ENCODE data around the gene KHDC1.
"Not testable (repeated sequence)": the region's sequence is repeated elsewhere in the genome, so short reads cannot be mapped to it uniquely, and the experiment has no call there.

The KHDC1 gene

GRCh38 chr6:73240730-73241129 lies 22.3 kb downstream of the KHDC1 start:
- no peaks in the 10 kb centered on the region for H3K4me1 ChIP-seq (ENCODE audit: control insufficient read depth, insufficient read depth, low read length)
- H3K9ac ChIP-seq (ENCODE audit: low read length) = no peak overlapping the region
- no peaks in the 10 kb centered on the region for H3K36me3 ChIP-seq (ENCODE audit: control insufficient read depth, insufficient read depth, low read length)
- H3K4me3 ChIP-seq (ENCODE audit: low read length) = no peak overlapping the region
- H3K27me3 ChIP-seq (ENCODE audit: control insufficient read depth, insufficient read depth, low read length) = no peaks in the 10 kb centered on the region
- no peak overlapping the region for H3K27ac ChIP-seq (ENCODE audit: low read depth, low read length)

GRCh38 chr6:73236144-73236750 lies 26.7 kb downstream of the KHDC1 start:
- H3K9ac ChIP-seq (ENCODE audit: low read length) = no peak overlapping the region
- no peak overlapping the region for H3K27ac ChIP-seq (ENCODE audit: low read depth, low read length)
- H3K4me1 ChIP-seq (ENCODE audit: control insufficient read depth, insufficient read depth, low read length) = no peaks in the 10 kb centered on the region
- H3K27me3 ChIP-seq (ENCODE audit: control insufficient read depth, insufficient read depth, low read length) = no peaks in the 10 kb centered on the region
- H3K4me3 ChIP-seq (ENCODE audit: low read length) = no peak overlapping the region
- H3K36me3 ChIP-seq (ENCODE audit: control insufficient read depth, insufficient read depth, low read length) = no peaks in the 10 kb centered on the region

- Histone ChIP-seq H3K27ac (ENCODE audit: low read depth, low read length) (no peak overlapping the region), H3K4me3 (ENCODE audit: low read length) (no peak overlapping the region), H3K27me3 (ENCODE audit: control insufficient read depth, insufficient read depth, low read length) (no peaks in the 10 kb centered on the region), H3K9ac (ENCODE audit: low read length) (no peak overlapping the region), H3K4me1 (ENCODE audit: control insufficient read depth, insufficient read depth, low read length) (no peaks in the 10 kb centered on the region), H3K36me3 (ENCODE audit: control insufficient read depth, insufficient read depth, low read length) (no peaks in the 10 kb centered on the region)
Observed at GRCh38 chr6:73234733-73235132, 28.3 kb downstream of the KHDC1 start.

GRCh38 chr6:73233971-73234370 lies 29.0 kb downstream of the KHDC1 start:
- not testable (repeated sequence) for H3K27me3 ChIP-seq (ENCODE audit: control insufficient read depth, insufficient read depth, low read length); H3K36me3 ChIP-seq (ENCODE audit: control insufficient read depth, insufficient read depth, low read length); H3K27ac ChIP-seq (ENCODE audit: low read depth, low read length); H3K4me1 ChIP-seq (ENCODE audit: control insufficient read depth, insufficient read depth, low read length); H3K4me3 ChIP-seq (ENCODE audit: low read length); H3K9ac ChIP-seq (ENCODE audit: low read length)

GRCh38 chr6:73233048-73233447 lies 29.9 kb downstream of the KHDC1 start:
- H3K27me3 ChIP-seq (ENCODE audit: control insufficient read depth, insufficient read depth, low read length) = no peaks in the 10 kb centered on the region
- H3K36me3 ChIP-seq (ENCODE audit: control insufficient read depth, insufficient read depth, low read length) = no peaks in the 10 kb centered on the region
- H3K4me3 ChIP-seq (ENCODE audit: low read length) = no peak overlapping the region
- no peak overlapping the region for H3K27ac ChIP-seq (ENCODE audit: low read depth, low read length)
- H3K9ac ChIP-seq (ENCODE audit: low read length) = no peak overlapping the region
- H3K4me1 ChIP-seq (ENCODE audit: control insufficient read depth, insufficient read depth, low read length) = no peaks in the 10 kb centered on the region

GRCh38 chr6:73231986-73232391 lies 31.0 kb downstream of the KHDC1 start:
- Histone ChIP-seq H3K9ac (ENCODE audit: low read length) (no peak overlapping the region), H3K36me3 (ENCODE audit: control insufficient read depth, insufficient read depth, low read length) (no peaks in the 10 kb centered on the region), H3K4me1 (ENCODE audit: control insufficient read depth, insufficient read depth, low read length) (no peaks in the 10 kb centered on the region), H3K4me3 (ENCODE audit: low read length) (no peak overlapping the region), H3K27me3 (ENCODE audit: control insufficient read depth, insufficient read depth, low read length) (no peaks in the 10 kb centered on the region), H3K27ac (ENCODE audit: low read depth, low read length) (no peak overlapping the region)

- Histone ChIP-seq H3K27me3 (ENCODE audit: control insufficient read depth, insufficient read depth, low read length) (no peaks in the 10 kb centered on the region), H3K27ac (ENCODE audit: low read depth, low read length) (no peak overlapping the region), H3K9ac (ENCODE audit: low read length) (no peak overlapping the region), H3K4me3 (ENCODE audit: low read length) (no peak overlapping the region), H3K36me3 (ENCODE audit: control insufficient read depth, insufficient read depth, low read length) (no peaks in the 10 kb centered on the region), H3K4me1 (ENCODE audit: control insufficient read depth, insufficient read depth, low read length) (no peaks in the 10 kb centered on the region)
Observed at GRCh38 chr6:73227606-73228255, 35.3 kb downstream of the KHDC1 start.

- no peaks in the 10 kb centered on the region for H3K36me3 ChIP-seq (ENCODE audit: control insufficient read depth, insufficient read depth, low read length)
- no peaks in the 10 kb centered on the region for H3K27me3 ChIP-seq (ENCODE audit: control insufficient read depth, insufficient read depth, low read length)
- no peak within 1 kb of the TSS for H3K9ac ChIP-seq (ENCODE audit: low read length)
- H3K4me3 ChIP-seq (ENCODE audit: low read length) = no peak within 1 kb of the TSS
- no peaks in the 10 kb centered on the region for H3K4me1 ChIP-seq (ENCODE audit: control insufficient read depth, insufficient read depth, low read length)
- H3K27ac ChIP-seq (ENCODE audit: low read depth, low read length) = no peak within 1 kb of the TSS
Observed at GRCh38 chr6:73225396-73225795, 37.6 kb downstream of the KHDC1 start, which contains the start of gene KHDC1L. Gene KHDC1L, minus strand, starts transcription at chr6:73225496. Its CDS starts 88 bp downstream, at chr6:73225408.

GRCh38 chr6:73216859-73217258 lies 46.1 kb downstream of the KHDC1 start:
- no peak overlapping the region for H3K27ac ChIP-seq (ENCODE audit: low read depth, low read length)
- H3K4me1 ChIP-seq (ENCODE audit: control insufficient read depth, insufficient read depth, low read length) = no peaks in the 10 kb centered on the region
- H3K36me3 ChIP-seq (ENCODE audit: control insufficient read depth, insufficient read depth, low read length) = no peaks in the 10 kb centered on the region
- H3K4me3 ChIP-seq (ENCODE audit: low read length) = no peak overlapping the region
- no peak overlapping the region for H3K9ac ChIP-seq (ENCODE audit: low read length)
- H3K27me3 ChIP-seq (ENCODE audit: control insufficient read depth, insufficient read depth, low read length) = no peaks in the 10 kb centered on the region

- Histone ChIP-seq H3K27ac (ENCODE audit: low read depth, low read length) (no peak overlapping the region), H3K27me3 (ENCODE audit: control insufficient read depth, insufficient read depth, low read length) (no peaks in the 10 kb centered on the region), H3K4me1 (ENCODE audit: control insufficient read depth, insufficient read depth, low read length) (no peaks in the 10 kb centered on the region), H3K36me3 (ENCODE audit: control insufficient read depth, insufficient read depth, low read length) (no peaks in the 10 kb centered on the region), H3K9ac (ENCODE audit: low read length) (no peak overlapping the region), H3K4me3 (ENCODE audit: low read length) (no peak overlapping the region)
Observed at GRCh38 chr6:73209117-73209516, 53.9 kb downstream of the KHDC1 start.

- Histone ChIP-seq H3K27me3 (ENCODE audit: control insufficient read depth, insufficient read depth, low read length) (no peaks in the 10 kb centered on the region), H3K4me3 (ENCODE audit: low read length) (no peak overlapping the region), H3K36me3 (ENCODE audit: control insufficient read depth, insufficient read depth, low read length) (no peaks in the 10 kb centered on the region), H3K9ac (ENCODE audit: low read length) (no peak overlapping the region), H3K4me1 (ENCODE audit: control insufficient read depth, insufficient read depth, low read length) (no peaks in the 10 kb centered on the region), H3K27ac (ENCODE audit: low read depth, low read length) (no peak overlapping the region)
Observed at GRCh38 chr6:73207221-73207837, 55.7 kb downstream of the KHDC1 start.

GRCh38 chr6:73204252-73204651 lies 58.7 kb downstream of the KHDC1 start:
- Histone ChIP-seq H3K4me3 (ENCODE audit: low read length) (no peak overlapping the region), H3K27ac (ENCODE audit: low read depth, low read length) (no peak overlapping the region), H3K27me3 (ENCODE audit: control insufficient read depth, insufficient read depth, low read length) (no peaks in the 10 kb centered on the region), H3K36me3 (ENCODE audit: control insufficient read depth, insufficient read depth, low read length) (no peaks in the 10 kb centered on the region), H3K4me1 (ENCODE audit: control insufficient read depth, insufficient read depth, low read length) (no peaks in the 10 kb centered on the region), H3K9ac (ENCODE audit: low read length) (no peak overlapping the region)

- H3K36me3 ChIP-seq (ENCODE audit: control insufficient read depth, insufficient read depth, low read length) = no peaks in the 10 kb centered on the region
Observed at GRCh38 chr6:73203098-73203497, 59.9 kb downstream of the KHDC1 start.

More at GRCh38 chr6:73203098-73203497, 59.9 kb downstream of the KHDC1 start:
- Histone ChIP-seq H3K9ac (ENCODE audit: low read length) (no peak overlapping the region), H3K4me3 (ENCODE audit: low read length) (no peak overlapping the region), H3K4me1 (ENCODE audit: control insufficient read depth, insufficient read depth, low read length) (no peaks in the 10 kb centered on the region), H3K27ac (ENCODE audit: low read depth, low read length) (no peak overlapping the region), H3K27me3 (ENCODE audit: control insufficient read depth, insufficient read depth, low read length) (no peaks in the 10 kb centered on the region)
